Left lung (tissue), 10 donors: ENCODE measurements around the gene APLP2. TPM values are rescaled to one million over a fixed set of nuclear protein-coding genes. Genes with fewer than 3 reads are reported as not detected.

ENCODE experiments used
- ATAC-seq: fragments of 200-7000 bp; cut with Tn5 transposase; one replicate; pipeline ENCODE4 v1.9.1; 2020; ENCODE audit warnings: moderate library complexity
- DNase-seq, 4 donors: peaks; one replicate each; pipeline ENCODE4 v3.0.0-alpha.2; 2013 to 2020
- H3K27ac ChIP-seq, 2 donors: fragments of 200-600 bp; sonication (generic) in 1 of 2; one replicate each; pipeline versions ENCODE4 v1.5.0 to v1.8.0; 2020 to 2021
- H3K27me3 ChIP-seq, 2 donors: fragments of 200-600 bp; sonication (generic) in 1 of 2; one replicate each; pipeline versions ENCODE4 v1.5.0 to v1.8.0; 2020 to 2021
- H3K36me3 ChIP-seq, 2 donors: fragments of 200-600 bp; sonication (generic) in 1 of 2; one replicate each; pipeline versions ENCODE4 v1.5.0 to v1.8.0; 2020 to 2021
- H3K4me1 ChIP-seq, 2 donors: fragments of 200-600 bp; one replicate each; pipeline ENCODE4 v1.8.0; 2021
- H3K4me3 ChIP-seq, 2 donors: fragments of 200-600 bp; sonication (generic) in 1 of 2; one replicate each; pipeline versions ENCODE4 v1.5.0 to v1.8.0; 2020 to 2021; ENCODE audit warnings: mild to moderate bottlenecking in 1 of 2
- H3K9me3 ChIP-seq, 2 donors: fragments of 200-600 bp; sonication (generic) in 1 of 2; one replicate each; pipeline versions ENCODE4 v1.5.0 to v1.8.0; 2020 to 2021
- CTCF ChIP-seq, 2 donors: fragments of 200-600 bp; sonication (generic) in 1 of 2; IDR thresholded peaks; one replicate each; pipeline versions ENCODE4 v1.5.0 to v1.8.0; 2021; ENCODE audit warnings: antibody characterized with exemption in 2 of 2
- intact Hi-C, 2 donors: fragments of 100-400 bp; cut with DNase I; formaldehyde crosslinking; loops; one replicate each; pipeline versions ENCODE4 v1.11.2 to v1.14.2; 2022
- polyA plus RNA-seq, 6 donors: library from polyadenylated mRNA; unstranded; fragments of 120-200 nt; gene quantifications; one replicate each; pipeline ENCODE4 v1.2.1, GENCODE V29; 2013; ENCODE audit not compliant: insufficient read length in 6 of 6
- total RNA-seq, 2 donors: library from RNA; stranded (reverse); fragmentation: NEBNext Ultra II Directional; extraction: Animal tissue kit (Norgen Biotek cat#: 25700); gene quantifications; one replicate each; pipeline ENCODE4 v1.2.1, GENCODE V29; 2021
- donor health status: DM: no; HTN: yes; CAD: no.
- donor health status: DM: no; HTN: no; CAD: no.

The APLP2 gene
- total and polyA plus RNA-seq, 8 donors, result 405 to 646 (median 486) TPM

GRCh38 chr11:130162733-130163132, 93.0 kb downstream of the APLP2 start:
- DNase-seq, result peak in 3 of 4 donors; percentile 58 to 76 (median 73)
- Histone ChIP-seq H3K36me3 (no peaks in the 10 kb centered on the region), H3K27ac (peak overlapping the region in 1 of 2 donors; percentile 70), H3K4me1 (peaks cover 19 to 82% of the 10 kb centered on the region in 2 donors), H3K4me3 (no peak overlapping the region), H3K9me3 (no peaks in the 10 kb centered on the region), H3K27me3 (peaks cover 5 to 49% of the 10 kb centered on the region in 2 donors)
- no peak for TF ChIP-seq CTCF (IDR thresholded peaks at IDR 0.05)
- intact Hi-C loops, result no loop called here
- peak; percentile 4 for ATAC-seq

GRCh38 chr11:130163346-130164220, 93.9 kb downstream of the APLP2 start:
- H3K4me3 ChIP-seq, result peak overlapping the region in 1 of 2 donors; percentile 6
- intact Hi-C loops, result no loop called here
- H3K9me3 ChIP-seq, result no peaks in the 10 kb centered on the region
- H3K4me1 ChIP-seq, result peaks cover 19 to 82% of the 10 kb centered on the region in 2 donors
- ATAC-seq, result peak; percentile 33
- H3K36me3 ChIP-seq, result no peaks in the 10 kb centered on the region
- no peak for TF ChIP-seq CTCF (IDR thresholded peaks at IDR 0.05)
- peak overlapping the region in 1 of 2 donors; percentile 70 for H3K27ac ChIP-seq
- DNase-seq, result peak in 2 of 4 donors; percentile 51 to 78
- peaks cover 5 to 40% of the 10 kb centered on the region in 2 donors for H3K27me3 ChIP-seq

GRCh38 chr11:130164221-130164570, 94.5 kb downstream of the APLP2 start:
- Histone ChIP-seq H3K4me3 (no peak overlapping the region), H3K36me3 (no peaks in the 10 kb centered on the region), H3K9me3 (no peaks in the 10 kb centered on the region), H3K27ac (peak overlapping the region in 1 of 2 donors; percentile 70), H3K27me3 (peaks cover 5 to 34% of the 10 kb centered on the region in 2 donors), H3K4me1 (peaks cover 19 to 81% of the 10 kb centered on the region in 2 donors)
- no peak for ATAC-seq
- DNase-seq, result no peak
- TF ChIP-seq CTCF (IDR thresholded peaks at IDR 0.05), result no peak
- intact Hi-C loops, result no loop called here

GRCh38 chr11:130165601-130166456, 96.1 kb downstream of the APLP2 start:
- H3K27ac ChIP-seq, result peak overlapping the region in 1 of 2 donors; percentile 58
- no peak for TF ChIP-seq CTCF (IDR thresholded peaks at IDR 0.05)
- DNase-seq (no peak), ATAC-seq (peak; percentile 33)
- H3K4me3 ChIP-seq, result no peak overlapping the region
- no peaks in the 10 kb centered on the region for H3K9me3 ChIP-seq
- H3K36me3 ChIP-seq, result no peaks in the 10 kb centered on the region
- intact Hi-C loops, result no loop called here
- peaks cover 19 to 66% of the 10 kb centered on the region in 2 donors for H3K4me1 ChIP-seq
- peaks cover 0 to 18% of the 10 kb centered on the region in 2 donors for H3K27me3 ChIP-seq

- H3K4me3 ChIP-seq, result no peak overlapping the region
- intact Hi-C loops, result no loop called here
- peak overlapping the region in 1 of 2 donors; percentile 58 for H3K27ac ChIP-seq
- H3K4me1 ChIP-seq, result peaks cover 18 to 60% of the 10 kb centered on the region in 2 donors
- H3K27me3 ChIP-seq, result peaks cover 0 to 12% of the 10 kb centered on the region in 2 donors
- DNase-seq, result peak in 2 of 4 donors; percentile 70 to 87
- TF ChIP-seq CTCF (IDR thresholded peaks at IDR 0.05), result no peak
- peak; percentile 77 for ATAC-seq
- H3K9me3 ChIP-seq, result no peaks in the 10 kb centered on the region
- no peaks in the 10 kb centered on the region for H3K36me3 ChIP-seq
Observed at GRCh38 chr11:130166457-130166784, 96.7 kb downstream of the APLP2 start.
